PC-9 (cell line): ENCODE results near the gene LHX4.

Experiments used
- CTCF ChIP-seq: fragments of 200-600 bp; sonication (generic); conservative IDR thresholded peaks from 2 replicates; pipeline ENCODE4 v1.6.1; 2017; ENCODE audit warnings: mixed run types, antibody characterized with exemption, mild to moderate bottlenecking, moderate library complexity
- EZH2 ChIP-seq: fragments of 200-600 bp; sonication (generic); IDR thresholded peaks from 2 replicates; pipeline ENCODE4 v1.8.0; 2017; ENCODE audit warnings: antibody characterized with exemption, low read depth

GRCh38 chr1:180198611-180199010 lies 31.5 kb upstream of the LHX4 start:
- no peak for TF ChIP-seq CTCF
- no peak for TF ChIP-seq EZH2
